Measurements from ENCODE around the gene PRAMEF10.
"Not testable (repeated sequence)": the region's sequence is repeated elsewhere in the genome, so short reads cannot be mapped to it uniquely, and the experiment has no call there.

- not testable (repeated sequence) for TF ChIP-seq CTCF (IDR thresholded peaks at IDR 0.05 in 8 of 11, conservative IDR thresholded peaks at IDR 0.05 in 3 of 11); POLR2A (IDR thresholded peaks at IDR 0.05)
Measured at GRCh38 chr1:12947480-12947879, 49.4 kb upstream of the PRAMEF10 start, which contains the start of gene PRAMEF6.
